Panc1 (cell line): Measurements from ENCODE around the gene CLMN.

Source experiments
- CTCF ChIP-seq: fragments of 450-650 bp; IDR thresholded peaks from 2 replicates; pipeline ENCODE4 v1.5.1; 2017; ENCODE audit warnings: mild to moderate bottlenecking
- POLR2AphosphoS5 ChIP-seq: IDR thresholded peaks from 2 replicates; pipeline ENCODE4 v1.6.1; 2012; ENCODE audit warnings: mild to moderate bottlenecking, low read depth, low read length, moderate library complexity

GRCh38 chr14:95165517-95165916 is 154.2 kb downstream of the CLMN start:
- no peak for TF ChIP-seq CTCF
- no peak for TF ChIP-seq POLR2AphosphoS5
